Stomach (tissue), 9 donors: ENCODE measurements around the gene PITPNC1. TPM values are rescaled to one million over a fixed set of nuclear protein-coding genes. Genes with fewer than 3 reads are reported as not detected.
"Not testable (repeated sequence)": the region's sequence is repeated elsewhere in the genome, so short reads cannot be mapped to it uniquely, and the experiment has no call there.

Experiments used
- DNase-seq, 2 donors: peaks; one replicate each; pipeline versions ENCODE4 v3.0.0 to v3.0.0-alpha.2; 2013 to 2019
- H3K27ac ChIP-seq, 5 donors: fragments of 200-600 bp in 4 of 5; sonication (generic) in 4 of 5; one replicate each; pipeline ENCODE4 v1.5.1; 2013 to 2019; ENCODE audit warnings: mild to moderate bottlenecking in 1 of 5, moderate library complexity in 1 of 5
- H3K27me3 ChIP-seq, 3 donors: fragments of 200-600 bp; sonication (generic); one replicate each; pipeline ENCODE4 v1.5.1; 2017 to 2019; ENCODE audit warnings: mixed run types in 1 of 3
- H3K36me3 ChIP-seq, 4 donors: fragments of 200-600 bp; sonication (generic); 1 replicate in 3 of 4; 2 replicates in 1 of 4; pipeline ENCODE4 v1.5.1; 2016 to 2019
- H3K4me1 ChIP-seq, 4 donors: fragments of 200-600 bp; sonication (generic); one replicate each; pipeline ENCODE4 v1.5.1; 2016 to 2019
- H3K4me3 ChIP-seq, 4 donors: fragments of 200-600 bp; sonication (generic) in 3 of 4; one replicate each; pipeline ENCODE4 v1.5.1; 2016 to 2019; ENCODE audit warnings: mild to moderate bottlenecking in 1 of 4
- H3K9me3 ChIP-seq, 4 donors: fragments of 200-600 bp; sonication (generic); one replicate each; pipeline ENCODE4 v1.5.1; 2016 to 2019
- EP300 ChIP-seq: sonication (generic); formaldehyde crosslinking; IDR thresholded peaks from one replicate; pipeline ENCODE4 v1.6.1; 2017; ENCODE audit warnings: antibody characterized with exemption
- POLR2A ChIP-seq, 4 donors: fragments of 450-650 bp; IDR thresholded peaks; one replicate each; pipeline ENCODE4 v1.6.1; 2016; ENCODE audit warnings: antibody characterized with exemption in 4 of 4, control low read depth in 2 of 4, mild to moderate bottlenecking in 1 of 4, moderate library complexity in 1 of 4
- POLR2AphosphoS5 ChIP-seq, 3 donors: sonication (generic); formaldehyde crosslinking; IDR thresholded peaks; one replicate each; pipeline ENCODE4 v1.6.1; 2016; ENCODE audit warnings: antibody characterized with exemption in 3 of 3
- WGBS, 5 donors: extraction: QIAGEN DNeasy Blood & Tissue Kit in 3 of 5; methylation state at CpG; one replicate each; pipeline versions ENCODE4 v1.1.5 to v1.1.7; 2013 to 2018; 5-methylcytosine and 5-hydroxymethylcytosine counted together
- intact Hi-C: fragments of 100-400 bp; cut with DNase I; formaldehyde crosslinking; loops from one replicate; pipeline ENCODE4 v1.15.1; 2023; ENCODE audit warnings: low total_unique reads
- polyA plus RNA-seq, 3 donors: library from polyadenylated mRNA; stranded (reverse); fragments of 200-250 nt; gene quantifications; one replicate each; pipeline ENCODE4 v1.2.3, GENCODE V29; 2013
- total RNA-seq, 5 donors: library from RNA; depleted of rRNA; stranded (reverse); fragments of >200 nt; gene quantifications; one replicate each; pipeline versions ENCODE4 v1.1.0 to v1.2.3, GENCODE V29; 2014 to 2016
- TF ChIP-seq, protein P1 (sequence below), 7 experiments: fragments of 450-650 bp in 4 of 7; fragments of 200-600 bp in 3 of 7; sonication (generic) in 3 of 7; IDR thresholded peaks; one replicate each; pipeline ENCODE4 v1.5.1; 2016 to 2019; ENCODE audit warnings: antibody characterized with exemption in 7 of 7, control low read depth in 2 of 7, mild to moderate bottlenecking in 1 of 7
- donor health status: healthy with polysubstance abuse.
- donor health status: Bipolar disorder and iron deficiency.
- donor health status: healthy.

Gene PITPNC1
- total and polyA plus RNA-seq, 8 donors, result 2.3 to 25.3 (median 14.4) TPM

DNA sequence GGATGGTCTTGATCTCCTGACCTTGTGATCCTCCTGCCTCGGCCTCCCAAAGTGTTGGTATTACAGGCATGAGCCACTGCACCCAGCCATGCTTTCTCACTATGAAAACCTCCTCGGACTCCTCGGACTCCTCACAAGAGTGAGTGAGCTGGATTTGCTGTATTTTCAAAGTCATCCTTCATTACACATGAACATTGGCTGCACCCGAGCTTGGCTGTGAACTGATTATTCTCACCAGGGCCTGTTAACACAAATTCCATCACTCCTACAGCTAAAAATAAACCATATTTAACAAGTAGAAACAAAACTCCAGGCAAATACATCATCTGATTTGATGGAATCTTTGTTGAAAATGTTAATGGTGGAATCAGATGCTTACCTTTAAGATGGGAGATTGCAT, 50.3 kb downstream of the PITPNC1 start:
- intact Hi-C loops, result no loop called here
- no peak for DNase-seq
- 76 to 89% (median 86%) methylated on average over 4 of the region's 4 CpGs for WGBS, 5 donors
- H3K4me3 ChIP-seq, result no peak overlapping the region
- TF ChIP-seq POLR2AphosphoS5 (IDR thresholded peaks at IDR 0.05) (no peak), EP300 (no peak), POLR2A (IDR thresholded peaks at IDR 0.05) (no peak)
- TF ChIP-seq, protein P1, sequence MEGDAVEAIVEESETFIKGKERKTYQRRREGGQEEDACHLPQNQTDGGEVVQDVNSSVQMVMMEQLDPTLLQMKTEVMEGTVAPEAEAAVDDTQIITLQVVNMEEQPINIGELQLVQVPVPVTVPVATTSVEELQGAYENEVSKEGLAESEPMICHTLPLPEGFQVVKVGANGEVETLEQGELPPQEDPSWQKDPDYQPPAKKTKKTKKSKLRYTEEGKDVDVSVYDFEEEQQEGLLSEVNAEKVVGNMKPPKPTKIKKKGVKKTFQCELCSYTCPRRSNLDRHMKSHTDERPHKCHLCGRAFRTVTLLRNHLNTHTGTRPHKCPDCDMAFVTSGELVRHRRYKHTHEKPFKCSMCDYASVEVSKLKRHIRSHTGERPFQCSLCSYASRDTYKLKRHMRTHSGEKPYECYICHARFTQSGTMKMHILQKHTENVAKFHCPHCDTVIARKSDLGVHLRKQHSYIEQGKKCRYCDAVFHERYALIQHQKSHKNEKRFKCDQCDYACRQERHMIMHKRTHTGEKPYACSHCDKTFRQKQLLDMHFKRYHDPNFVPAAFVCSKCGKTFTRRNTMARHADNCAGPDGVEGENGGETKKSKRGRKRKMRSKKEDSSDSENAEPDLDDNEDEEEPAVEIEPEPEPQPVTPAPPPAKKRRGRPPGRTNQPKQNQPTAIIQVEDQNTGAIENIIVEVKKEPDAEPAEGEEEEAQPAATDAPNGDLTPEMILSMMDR (IDR thresholded peaks at IDR 0.05), result no peak
- no peaks in the 10 kb centered on the region for H3K27me3 ChIP-seq
- H3K27ac ChIP-seq, result no peak overlapping the region
- no peaks in the 10 kb centered on the region for H3K9me3 ChIP-seq
- H3K36me3 ChIP-seq, result no peaks in the 10 kb centered on the region
- peaks cover 0 to 4% (median 2%) of the 10 kb centered on the region in 4 donors for H3K4me1 ChIP-seq

DNA sequence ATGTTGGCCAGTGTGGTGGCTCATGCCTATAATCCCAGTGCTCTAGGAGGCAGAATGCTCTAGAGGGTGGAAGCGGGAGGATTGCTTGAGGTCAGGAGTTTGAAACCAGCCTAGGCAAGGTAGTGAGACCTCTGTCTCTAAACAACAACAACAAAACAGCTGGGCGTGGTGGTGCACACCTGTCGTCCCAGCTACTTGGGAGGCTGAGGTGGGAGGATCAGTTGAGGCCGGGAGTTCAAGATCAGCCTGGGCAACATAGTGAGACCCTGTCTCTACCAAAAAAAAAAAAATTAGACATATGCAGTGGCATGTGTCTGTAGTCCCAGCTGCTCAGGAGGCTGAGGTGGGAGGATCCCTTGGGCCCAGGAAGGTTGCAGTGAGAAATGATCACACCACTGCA, 53.4 kb downstream of the PITPNC1 start:
- H3K4me1 ChIP-seq, result peaks cover 0 to 18% (median 4%) of the 10 kb centered on the region in 4 donors
- H3K36me3 ChIP-seq, H3K27ac ChIP-seq, H3K9me3 ChIP-seq, intact Hi-C loops, DNase-seq, H3K27me3 ChIP-seq, H3K4me3 ChIP-seq: not testable (repeated sequence)
- 90 to 98% (median 91%) methylated on average over 4 of the region's 4 CpGs for WGBS, 5 donors

DNA sequence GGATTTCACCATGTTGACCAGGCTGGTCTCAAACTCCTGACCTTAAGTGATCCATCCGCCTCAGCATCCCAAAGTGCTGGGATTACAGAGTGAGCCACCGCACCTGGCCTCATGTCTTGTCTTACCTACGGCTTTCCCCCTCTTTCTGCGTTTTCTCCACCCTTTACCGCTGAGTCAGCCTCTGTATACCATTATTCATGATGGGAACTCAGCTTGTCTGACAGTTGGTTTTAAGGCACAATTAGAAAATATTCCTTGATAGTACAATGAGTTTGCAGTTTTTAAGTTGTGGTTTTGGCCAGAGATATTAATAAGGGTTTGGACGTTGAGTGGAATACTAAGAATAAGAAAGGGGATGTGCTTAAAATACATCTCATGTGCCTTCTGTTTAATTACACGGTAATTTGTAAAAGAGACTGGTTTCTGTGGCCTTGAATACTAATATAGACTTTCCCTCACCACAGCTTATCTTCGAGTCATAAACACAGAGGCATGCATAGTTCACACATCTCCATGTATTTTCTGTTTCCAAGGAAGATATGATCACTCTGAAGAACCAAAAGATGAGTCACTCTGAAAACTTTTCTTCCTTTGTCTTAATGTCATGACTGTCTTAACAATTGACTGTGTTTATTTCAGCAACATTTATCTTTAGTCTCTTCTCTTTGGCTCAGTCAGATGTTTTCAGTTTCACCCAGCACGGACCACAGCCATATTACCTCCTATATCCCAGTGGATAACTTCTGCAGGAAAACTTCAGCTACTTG, 54.4 kb downstream of the PITPNC1 start:
- peak overlapping the region in 3 of 5 donors; percentile 13 to 26 (median 23) for H3K27ac ChIP-seq
- no peaks in the 10 kb centered on the region for H3K9me3 ChIP-seq
- H3K27me3 ChIP-seq, result no peaks in the 10 kb centered on the region
- no peak for TF ChIP-seq POLR2AphosphoS5 (IDR thresholded peaks at IDR 0.05)
- no peak overlapping the region for H3K4me3 ChIP-seq
- intact Hi-C loops, result no loop called here
- no peak for DNase-seq
- no peaks in the 10 kb centered on the region for H3K36me3 ChIP-seq
- 57 to 76% (median 70%) methylated on average over 9 of the region's 9 CpGs for WGBS, 5 donors
- H3K4me1 ChIP-seq, result peaks cover 0 to 24% (median 4%) of the 10 kb centered on the region in 4 donors

DNA sequence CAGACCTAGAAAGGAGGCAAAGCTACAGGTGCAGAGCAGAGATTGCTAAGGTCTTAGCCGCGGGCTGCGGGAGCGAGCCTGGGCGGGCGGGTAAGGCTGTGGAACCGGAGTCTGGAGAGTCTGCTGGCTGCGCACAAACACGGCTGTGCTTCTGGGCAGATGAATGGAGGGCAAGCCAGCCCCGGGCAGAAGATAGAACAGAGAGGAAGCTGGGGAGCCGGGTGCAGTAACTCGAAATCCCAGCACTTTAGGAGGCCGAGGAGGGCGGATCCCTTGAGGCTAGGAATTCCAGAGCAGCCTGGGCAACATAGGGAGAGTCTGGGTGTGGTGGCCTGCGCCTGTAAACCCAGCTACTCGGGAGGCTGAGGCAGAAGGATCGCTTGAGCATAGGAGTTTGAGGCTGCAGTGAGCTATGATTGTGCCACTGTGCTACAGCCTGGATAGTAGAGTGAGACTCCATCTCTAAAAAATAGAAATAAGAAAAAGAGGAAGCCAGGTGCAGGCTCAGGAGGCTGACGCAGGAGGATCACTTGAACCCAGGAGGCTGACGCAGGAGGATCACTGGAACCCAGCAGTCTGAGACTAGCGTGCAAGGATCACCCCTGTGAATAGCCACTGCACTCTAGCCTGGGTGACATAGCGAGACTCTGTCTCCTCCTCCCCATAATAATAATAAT, 56.3 kb downstream of the PITPNC1 start:
- DNase-seq, result no peak
- TF ChIP-seq, protein P1 (IDR thresholded peaks at IDR 0.05), result no peak
- TF ChIP-seq POLR2A (IDR thresholded peaks at IDR 0.05) (no peak), EP300 (no peak), POLR2AphosphoS5 (IDR thresholded peaks at IDR 0.05) (no peak)
- 87 to 92% (median 88%) methylated on average over 21 of the region's 21 CpGs for whole genome bisulfite sequencing, 5 donors
- no peaks in the 10 kb centered on the region for H3K27me3 ChIP-seq
- H3K4me3 ChIP-seq, result no peak overlapping the region
- H3K9me3 ChIP-seq, result no peaks in the 10 kb centered on the region
- no peaks in the 10 kb centered on the region for H3K36me3 ChIP-seq
- H3K27ac ChIP-seq, result peak overlapping the region; percentile 55 to 66 (median 64)
- H3K4me1 ChIP-seq, result peaks cover 0 to 39% (median 4%) of the 10 kb centered on the region in 4 donors
- intact Hi-C loops, result no loop called here

DNA sequence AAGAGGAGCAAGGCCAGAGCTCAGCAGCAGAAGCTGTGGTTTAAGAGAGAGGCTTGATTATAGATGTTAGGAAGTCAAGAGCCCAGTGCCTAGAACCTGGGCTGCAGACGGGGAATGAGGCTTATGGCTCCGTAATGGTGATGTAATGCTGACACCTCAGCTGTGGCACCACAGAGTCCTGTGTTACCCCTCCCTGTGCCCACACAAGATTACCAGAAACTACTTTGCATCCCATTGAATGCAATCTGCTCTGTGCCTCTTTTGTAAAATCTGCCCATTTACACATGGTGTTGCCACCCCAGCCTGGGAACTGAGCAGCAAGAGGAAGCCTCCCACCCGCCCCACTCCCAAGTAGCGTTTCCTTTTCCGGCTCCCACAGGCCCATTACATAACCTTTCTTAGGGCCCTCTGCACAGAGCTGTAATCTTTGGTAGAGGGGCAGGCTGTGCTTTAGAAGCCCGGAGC, 57.0 kb downstream of the PITPNC1 start:
- H3K27ac ChIP-seq, result peak overlapping the region; percentile 55 to 66 (median 64)
- no peak overlapping the region for H3K4me3 ChIP-seq
- TF ChIP-seq POLR2AphosphoS5 (IDR thresholded peaks at IDR 0.05) (peak in 1 of 3 donors; percentile 5), POLR2A (IDR thresholded peaks at IDR 0.05) (no peak)
- H3K36me3 ChIP-seq, result no peaks in the 10 kb centered on the region
- no peaks in the 10 kb centered on the region for H3K9me3 ChIP-seq
- H3K4me1 ChIP-seq, result peaks cover 0 to 39% (median 4%) of the 10 kb centered on the region in 4 donors
- WGBS, 5 donors, result 70 to 81% (median 73%) methylated on average over 6 of the region's 6 CpGs
- intact Hi-C loops, result no loop called here
- DNase-seq, result peak; percentile 28 to 44
- H3K27me3 ChIP-seq, result no peaks in the 10 kb centered on the region
